GM12878 (cell line): ENCODE data around the gene POFUT2. TPM values are rescaled to one million over a fixed set of nuclear protein-coding genes. Genes with fewer than 3 reads are reported as not detected.

Source experiments
- ATAC-seq: fragments of 200-7000 bp; cut with Tn5 transposase; 3 replicates; pipeline ENCODE4 v1.9.1; 2020; ENCODE audit warnings: mild to moderate bottlenecking, moderate library complexity
- BruUV-seq: library from RNA; stranded (reverse); fragments of 400-500 nt; replicated peaks from 2 replicates; lab custom pipeline; 2021; lab: Mats Ljungman, UMichigan
- CTCF ChIA-PET: fragments of 300-600 bp; sonication (Branson Sonifier 250); formaldehyde crosslinking; extraction: SDS; loops from one replicate; lab custom pipeline; 2021; ENCODE audit warnings: inconsistent platforms; lab: Yijun Ruan, JAX
- POLR2A ChIA-PET: fragments of 350-600 bp; formaldehyde crosslinking; extraction: SDS; loops from one replicate; lab custom pipeline; 2021; ENCODE audit warnings: inconsistent platforms; lab: Charles Lee
- RAD21 ChIA-PET: fragments of 300-600 bp; sonication (Branson Sonifier 250); formaldehyde crosslinking; loops from one replicate; lab custom pipeline; 2023; ENCODE audit warnings: antibody characterized with exemption; ENCODE audit not compliant: unreplicated experiment; lab: Charles Lee
- SMC1A ChIA-PET: fragments of 300-600 bp; sonication (Branson Sonifier 250); formaldehyde crosslinking; loops from one replicate; lab custom pipeline; 2023; ENCODE audit not compliant: unreplicated experiment, uncharacterized antibody; lab: Charles Lee
- DNase-seq: peaks from one replicate; pipeline ENCODE4 v3.0.0-alpha.2; 2011; ENCODE audit warnings: low read depth, low spot score
- FAIRE-seq: peaks from 3 replicates; lab custom pipeline; 2011; peaks lifted over from hg19 to GRCh38; lab: Jason Lieb, UNC
- H2AFZ ChIP-seq: 2 replicates; pipeline ENCODE4 v1.6.0; 2011; ENCODE audit warnings: low read depth, low read length, control low read depth; ENCODE audit not compliant: control insufficient read depth
- H3K27ac ChIP-seq: 2 replicates; pipeline ENCODE4 v1.5.1; 2011; ENCODE audit warnings: control low read depth; ENCODE audit not compliant: control insufficient read depth, insufficient read depth
- H3K27me3 ChIP-seq, 2 experiments: replicated peaks in 1 of 2; 2 replicates each; pipeline versions ENCODE4 v1.6.0 to v1.6.1; 2011; ENCODE audit warnings: low read length in 1 of 2; ENCODE audit not compliant: control insufficient read depth in 2 of 2, insufficient read depth in 2 of 2
- H3K36me3 ChIP-seq, 2 experiments: 2 replicates each; pipeline ENCODE4 v1.5.1; 2011; ENCODE audit warnings: low read length in 1 of 2; ENCODE audit not compliant: control insufficient read depth in 2 of 2, insufficient read depth in 2 of 2
- H3K4me1 ChIP-seq: 2 replicates; pipeline ENCODE4 v1.6.1; 2011; ENCODE audit warnings: mild to moderate bottlenecking, low read length, moderate library complexity, mixed read lengths; ENCODE audit not compliant: control insufficient read depth, insufficient read depth
- H3K4me2 ChIP-seq: 2 replicates; pipeline ENCODE4 v1.6.0; 2011; ENCODE audit warnings: control low read depth; ENCODE audit not compliant: control insufficient read depth, insufficient read depth
- H3K4me3 ChIP-seq: fragments of 200-600 bp; sonication (generic); 2 replicates; pipeline ENCODE4 v1.5.1; 2016
- H3K79me2 ChIP-seq: 2 replicates; pipeline ENCODE4 v1.6.0; 2011; ENCODE audit warnings: low read length; ENCODE audit not compliant: control insufficient read depth, insufficient read depth
- H3K9ac ChIP-seq: 2 replicates; pipeline ENCODE4 v1.8.0; 2011; ENCODE audit warnings: low read length, control low read depth, mixed read lengths; ENCODE audit not compliant: control insufficient read depth, insufficient read depth
- H3K9me3 ChIP-seq: replicated peaks from 3 replicates; pipeline ENCODE4 v1.5.1; 2011; ENCODE audit warnings: mild to moderate bottlenecking, low read length; ENCODE audit not compliant: control insufficient read depth, insufficient read depth
- H4K20me1 ChIP-seq: 2 replicates; pipeline ENCODE4 v1.6.0; 2011; ENCODE audit not compliant: control insufficient read depth, insufficient read depth
- ATF7 ChIP-seq: fragments of 450-650 bp; IDR thresholded peaks from 2 replicates; pipeline ENCODE4 v1.6.1; 2016; ENCODE audit warnings: low read depth, mild to moderate bottlenecking
- CHD4 ChIP-seq: fragments of 200-600 bp; sonication (generic); IDR thresholded peaks from 2 replicates; pipeline ENCODE4 v1.6.1; 2016; ENCODE audit warnings: mild to moderate bottlenecking
- CREB1 ChIP-seq: IDR thresholded peaks from 2 replicates; pipeline ENCODE4 v1.6.1; 2012; ENCODE audit warnings: low read depth, mild to moderate bottlenecking, inconsistent platforms
- DPF2 ChIP-seq: fragments of 450-650 bp; IDR thresholded peaks from 2 replicates; pipeline ENCODE4 v1.6.1; 2017; ENCODE audit warnings: mild to moderate bottlenecking
- IKZF2 ChIP-seq, 2 experiments: fragments of 450-650 bp; IDR thresholded peaks; 2 replicates each; pipeline ENCODE4 v1.6.1; 2017; ENCODE audit warnings: mild to moderate bottlenecking in 2 of 2, moderate library complexity in 2 of 2
- KAT2A ChIP-seq: conservative IDR thresholded peaks from 2 replicates; pipeline ENCODE4 v1.6.1; 2011; ENCODE audit warnings: low read depth, low read length; ENCODE audit not compliant: control insufficient read depth
- KDM1A ChIP-seq: fragments of 200-600 bp; sonication (generic); IDR thresholded peaks from 2 replicates; pipeline ENCODE4 v1.6.1; 2016; ENCODE audit warnings: borderline replicate concordance
- LARP7 ChIP-seq: fragments of 450-650 bp; IDR thresholded peaks from 2 replicates; pipeline ENCODE4 v1.6.1; 2017; ENCODE audit warnings: mild to moderate bottlenecking
- MEF2A ChIP-seq: IDR thresholded peaks from 2 replicates; pipeline ENCODE4 v1.6.1; 2011; ENCODE audit warnings: low read depth, mild to moderate bottlenecking, low read length, moderate library complexity; ENCODE audit not compliant: insufficient read depth
- POLR2A ChIP-seq: IDR thresholded peaks from 2 replicates; pipeline ENCODE4 v1.6.1; 2011; ENCODE audit warnings: low read depth, mild to moderate bottlenecking, low read length
- RFX5 ChIP-seq: IDR thresholded peaks from 2 replicates; pipeline ENCODE4 v1.6.1; 2011; ENCODE audit warnings: low read depth, low read length, improper control_type of control experiment
- RUNX3 ChIP-seq: IDR thresholded peaks from 2 replicates; pipeline ENCODE4 v1.6.1; 2012; ENCODE audit warnings: low read length, inconsistent platforms
- SIX5 ChIP-seq: IDR thresholded peaks from 2 replicates; pipeline ENCODE4 v1.6.1; 2011; ENCODE audit warnings: mild to moderate bottlenecking, low read depth, low read length, moderate library complexity; ENCODE audit not compliant: severe bottlenecking
- SMARCA5 ChIP-seq: fragments of 450-650 bp; IDR thresholded peaks from 2 replicates; pipeline ENCODE4 v1.6.1; 2017; ENCODE audit warnings: mild to moderate bottlenecking
- SUZ12 ChIP-seq: fragments of 200-600 bp; sonication (generic); IDR thresholded peaks from one replicate; pipeline ENCODE4 v1.6.1; 2018; ENCODE audit warnings: antibody characterized with exemption, mild to moderate bottlenecking; ENCODE audit not compliant: unreplicated experiment
- TBL1XR1 ChIP-seq: IDR thresholded peaks from 2 replicates; pipeline ENCODE4 v1.6.1; 2012; ENCODE audit warnings: low read depth, low read length, improper control_type of control experiment
- YY1 ChIP-seq: IDR thresholded peaks from 2 replicates; pipeline ENCODE4 v1.6.1; 2011; ENCODE audit warnings: low read depth, mild to moderate bottlenecking, low read length
- WGBS: methylation state at CpG from one replicate; pipeline ENCODE4 v1.1.6; 2016; ENCODE audit warnings: low lambda C conversion rate; ENCODE audit not compliant: insufficient replicate concordance, insufficient coverage; ENCODE audit errors: missing lambda C conversion rate; 5-methylcytosine and 5-hydroxymethylcytosine counted together
- in situ Hi-C: fragments of 300-500 bp; cut with MboI; formaldehyde crosslinking; loops from 9 replicates; pipeline ENCODE4 v1.14.3; 2018; ENCODE audit warnings: mixed read lengths
- intact Hi-C: fragments of 100-400 bp; cut with micrococcal nuclease; formaldehyde crosslinking; loops from one replicate; pipeline ENCODE4 v1.14.2; 2022; ENCODE audit not compliant: unreplicated experiment
- polyA plus RNA-seq, 11 experiments: library from polyadenylated mRNA; depleted of rRNA in 4 of 11; unstranded in 6 of 11; stranded (reverse) in 5 of 11; fragments of >200 nt; fragmentation: Nextera tagmentation in 4 of 11; fragmentation: Illumina TruSeq in 1 of 11; extraction: Ambion mirVana in 4 of 11; extraction: Trizol in 1 of 11; gene quantifications; 1 replicate in 1 of 11; 2 replicates in 10 of 11; pipeline versions ENCODE4 v1.2.1 to v1.2.3, GENCODE V29; 2011 to 2016; ENCODE audit warnings: inconsistent platforms in 2 of 11, missing spikeins in 2 of 11, low read depth in 1 of 11
- total RNA-seq, 4 experiments: library from RNA; depleted of rRNA in 3 of 4; stranded (reverse); fragments of >200 nt in 3 of 4; fragmentation: Illumina TruSeq in 1 of 4; extraction: Trizol in 1 of 4; gene quantifications; 2 replicates each; pipeline versions ENCODE4 v1.2.1 to v1.2.3, GENCODE V29; 2013 to 2021
- TF ChIP-seq, protein P1 (sequence below): fragments of 450-650 bp; IDR thresholded peaks from 2 replicates; pipeline ENCODE4 v1.6.1; 2017; ENCODE audit warnings: mild to moderate bottlenecking
- TF ChIP-seq, protein P2 (sequence below): IDR thresholded peaks from 2 replicates; pipeline ENCODE4 v1.6.1; 2012; ENCODE audit warnings: low read depth, low read length, improper control_type of control experiment
- TF ChIP-seq, protein P3 (sequence below): IDR thresholded peaks from 2 replicates; pipeline ENCODE4 v1.6.1; 2011; ENCODE audit warnings: borderline replicate concordance, low read depth, mild to moderate bottlenecking, moderate library complexity, mixed read lengths, low read length; ENCODE audit not compliant: insufficient read depth; ENCODE audit errors: extremely low read length

Gene POFUT2
- total and polyA plus RNA-seq, 10 of the 15 experiments (the other 5 are each of a cell fraction or from before 2014, with no cell fraction given), result 1.2 to 15.1 (median 6.8) TPM

- no peak for TF ChIP-seq CHD4
- TF ChIP-seq SMARCA5, result no peak
- TF ChIP-seq IKZF2 (IDR thresholded peaks at IDR 0.05), result no peak
Measured at GRCh38 chr21:45261093-45261492, 26.6 kb downstream of the POFUT2 start (continued).

DNA sequence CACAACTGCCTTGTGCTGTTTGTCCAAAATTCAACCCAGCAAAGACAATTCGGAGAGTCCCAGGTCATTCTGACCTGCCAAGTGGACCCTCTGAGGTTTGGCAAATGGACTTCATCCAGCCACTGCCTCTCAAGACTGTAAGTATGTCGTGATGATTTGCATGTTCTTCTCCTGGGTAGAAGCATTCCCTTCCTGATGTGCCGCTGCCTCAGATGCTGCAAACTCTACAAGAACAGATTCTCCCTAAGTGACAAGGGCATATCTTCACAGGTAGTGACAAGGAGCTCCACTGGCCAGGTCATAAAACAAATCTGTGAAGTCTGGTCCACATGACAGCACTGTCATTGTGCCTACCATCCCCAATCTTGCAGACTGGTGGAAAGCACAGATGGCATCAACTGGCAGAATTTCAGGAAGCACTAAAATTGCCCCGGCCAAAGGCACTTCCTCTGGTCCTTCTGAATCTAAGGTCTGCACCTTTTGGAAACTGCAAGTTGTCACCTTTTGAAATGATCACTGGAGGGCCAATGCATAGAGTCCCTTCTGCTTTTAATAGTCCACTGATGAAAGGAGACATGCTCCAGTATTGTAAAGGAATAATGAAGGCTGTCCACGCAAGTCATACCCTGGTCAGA is 27.4 kb downstream of the POFUT2 start:
- Histone ChIP-seq H3K4me2 (no peak overlapping the region), H2AFZ (no peak overlapping the region), H3K36me3 (peaks cover 5 to 7% of the 10 kb centered on the region in 2 experiments; a peak in 3 of 4 replicates), H3K4me3 (no peak overlapping the region), H3K9ac (no peak overlapping the region), H3K27ac (no peak overlapping the region), H3K9me3 (no peaks in the 10 kb centered on the region), H3K79me2 (no peaks in the 10 kb centered on the region), H3K27me3 (no peaks in the 10 kb centered on the region), H4K20me1 (no peaks in the 10 kb centered on the region), H3K4me1 (no peaks in the 10 kb centered on the region)
- WGBS, result 33% methylated on average over 5 of the region's 5 CpGs
- ATAC-seq (no peak), FAIRE-seq (no peak), DNase-seq (no peak)
- BruUV-seq, result no TSS peak
- ChIA-PET POLR2A (no interaction called here), RAD21 (no interaction called here), SMC1A (no interaction called here), CTCF (no interaction called here)
- intact Hi-C loops (no loop called here), in situ Hi-C loops (no loop called here)
- TF ChIP-seq CREB1 (no peak), SUZ12 (no peak), SIX5 (no peak), KDM1A (no peak), LARP7 (no peak), MEF2A (no peak), KAT2A (no peak), DPF2 (no peak), RUNX3 (no peak), TBL1XR1 (no peak), POLR2A (no peak), IKZF2 (IDR thresholded peaks at IDR 0.05) (no peak), YY1 (no peak), RFX5 (no peak), ATF7 (no peak)
- TF ChIP-seq, protein P1, sequence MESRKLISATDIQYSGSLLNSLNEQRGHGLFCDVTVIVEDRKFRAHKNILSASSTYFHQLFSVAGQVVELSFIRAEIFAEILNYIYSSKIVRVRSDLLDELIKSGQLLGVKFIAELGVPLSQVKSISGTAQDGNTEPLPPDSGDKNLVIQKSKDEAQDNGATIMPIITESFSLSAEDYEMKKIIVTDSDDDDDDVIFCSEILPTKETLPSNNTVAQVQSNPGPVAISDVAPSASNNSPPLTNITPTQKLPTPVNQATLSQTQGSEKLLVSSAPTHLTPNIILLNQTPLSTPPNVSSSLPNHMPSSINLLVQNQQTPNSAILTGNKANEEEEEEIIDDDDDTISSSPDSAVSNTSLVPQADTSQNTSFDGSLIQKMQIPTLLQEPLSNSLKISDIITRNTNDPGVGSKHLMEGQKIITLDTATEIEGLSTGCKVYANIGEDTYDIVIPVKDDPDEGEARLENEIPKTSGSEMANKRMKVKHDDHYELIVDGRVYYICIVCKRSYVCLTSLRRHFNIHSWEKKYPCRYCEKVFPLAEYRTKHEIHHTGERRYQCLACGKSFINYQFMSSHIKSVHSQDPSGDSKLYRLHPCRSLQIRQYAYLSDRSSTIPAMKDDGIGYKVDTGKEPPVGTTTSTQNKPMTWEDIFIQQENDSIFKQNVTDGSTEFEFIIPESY, result no peak
- TF ChIP-seq, protein P2, sequence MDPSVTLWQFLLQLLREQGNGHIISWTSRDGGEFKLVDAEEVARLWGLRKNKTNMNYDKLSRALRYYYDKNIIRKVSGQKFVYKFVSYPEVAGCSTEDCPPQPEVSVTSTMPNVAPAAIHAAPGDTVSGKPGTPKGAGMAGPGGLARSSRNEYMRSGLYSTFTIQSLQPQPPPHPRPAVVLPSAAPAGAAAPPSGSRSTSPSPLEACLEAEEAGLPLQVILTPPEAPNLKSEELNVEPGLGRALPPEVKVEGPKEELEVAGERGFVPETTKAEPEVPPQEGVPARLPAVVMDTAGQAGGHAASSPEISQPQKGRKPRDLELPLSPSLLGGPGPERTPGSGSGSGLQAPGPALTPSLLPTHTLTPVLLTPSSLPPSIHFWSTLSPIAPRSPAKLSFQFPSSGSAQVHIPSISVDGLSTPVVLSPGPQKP, result no peak
- TF ChIP-seq, protein P3, sequence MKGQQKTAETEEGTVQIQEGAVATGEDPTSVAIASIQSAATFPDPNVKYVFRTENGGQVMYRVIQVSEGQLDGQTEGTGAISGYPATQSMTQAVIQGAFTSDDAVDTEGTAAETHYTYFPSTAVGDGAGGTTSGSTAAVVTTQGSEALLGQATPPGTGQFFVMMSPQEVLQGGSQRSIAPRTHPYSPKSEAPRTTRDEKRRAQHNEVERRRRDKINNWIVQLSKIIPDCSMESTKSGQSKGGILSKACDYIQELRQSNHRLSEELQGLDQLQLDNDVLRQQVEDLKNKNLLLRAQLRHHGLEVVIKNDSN, result no peak
